ENCODE data around the gene FRAS1. TPM values are rescaled to one million over a fixed set of nuclear protein-coding genes. Genes with fewer than 3 reads are reported as not detected.
A peak's percentile ranks its signal among the peaks of the same experiment; 100 is the strongest.

The FRAS1 gene
- total and polyA plus RNA-seq, 2 donors (not counting 3 experiments of a cell fraction or from before 2014, with no cell fraction given) = 1.4 to 3.6 TPM

GRCh38 chr4:78558410-78558809, 501.3 kb downstream of the FRAS1 start:
- no peaks in the 10 kb centered on the region for H3K36me3 ChIP-seq (ENCODE audit: control insufficient read depth in 2 of 2, extremely low read depth in 1 of 2, insufficient read depth in 2 of 2, low read length in 2 of 2)
- DNase-seq (ENCODE audit: low read depth, low spot score) = peak; percentile 59
- no peak overlapping the region for H3K4me3 ChIP-seq (replicated peaks in 1 of 3; ENCODE audit: insufficient read depth in 1 of 3, low read depth in 1 of 3, low read length in 3 of 3)
- peaks cover 57% of the 10 kb centered on the region for H3K4me1 ChIP-seq (ENCODE audit: control insufficient read depth, extremely low read depth, insufficient read depth, low read length)
- no peaks in the 10 kb centered on the region for H3K9me3 ChIP-seq (replicated peaks; ENCODE audit: control insufficient read depth, insufficient read depth, low read length)
- no TSS peak for BruUV-seq (replicated peaks)
- dilution Hi-C loops (cut with MboI; ENCODE audit: extremely low pct_ligation_motif_present, low sequenced_read_pairs) = no loop called here
- no peak for FAIRE-seq
- no peak overlapping the region for H3K9ac ChIP-seq (replicated peaks; ENCODE audit: extremely low read depth, insufficient read depth, low read length)
- TF ChIP-seq MYC (IDR thresholded peaks at IDR 0.05; ENCODE audit: low read depth, low read length) (no peak), JUN (IDR thresholded peaks at IDR 0.05; ENCODE audit: borderline replicate concordance, insufficient read depth, insufficient read length, low read depth) (no peak), GATA2 (IDR thresholded peaks at IDR 0.05; ENCODE audit: insufficient read depth, insufficient read length, low read depth, low read length) (no peak), POLR2A (IDR thresholded peaks at IDR 0.05; ENCODE audit: low read depth, low read length) (no peak)
- no peak overlapping the region for H2AFZ ChIP-seq (ENCODE audit: low read depth, low read length)
- CTCF ChIA-PET = interaction anchor here (1.0 to 1.6 kb wide), 3 partner anchors 8 to 306 kb away, joined by 3 to 7 read pairs (median 3); no protein-coding TSS in a partner anchor
- H4K20me1 ChIP-seq (replicated peaks; ENCODE audit: control insufficient read depth, extremely low read depth, insufficient read depth, low read length) = no peaks in the 10 kb centered on the region
- H3K79me2 ChIP-seq (ENCODE audit: control insufficient read depth, insufficient read depth, low read length) = no peaks in the 10 kb centered on the region
- intact Hi-C loops (cut with micrococcal nuclease) = no loop called here
- peak overlapping the region; percentile 24 for H3K4me2 ChIP-seq (ENCODE audit: insufficient read depth, low read length)
- H3K27me3 ChIP-seq (ENCODE audit: control insufficient read depth in 2 of 2, insufficient read depth in 2 of 2, low read length in 2 of 2) = no peaks in the 10 kb centered on the region
- no peaks in the 10 kb centered on the region for H3K9me1 ChIP-seq (replicated peaks; ENCODE audit: control insufficient read depth, extremely low read depth, insufficient read depth, low read length)
- POLR2A ChIA-PET = interaction anchor here (0.5 kb wide), 1 partner anchor 218 kb away, joined by 4 read pairs; the partner anchor contains the start of gene BMP2K
- H3K27ac ChIP-seq (ENCODE audit: insufficient read depth, low read depth, low read length) = peak overlapping the region; percentile 39

DNA sequence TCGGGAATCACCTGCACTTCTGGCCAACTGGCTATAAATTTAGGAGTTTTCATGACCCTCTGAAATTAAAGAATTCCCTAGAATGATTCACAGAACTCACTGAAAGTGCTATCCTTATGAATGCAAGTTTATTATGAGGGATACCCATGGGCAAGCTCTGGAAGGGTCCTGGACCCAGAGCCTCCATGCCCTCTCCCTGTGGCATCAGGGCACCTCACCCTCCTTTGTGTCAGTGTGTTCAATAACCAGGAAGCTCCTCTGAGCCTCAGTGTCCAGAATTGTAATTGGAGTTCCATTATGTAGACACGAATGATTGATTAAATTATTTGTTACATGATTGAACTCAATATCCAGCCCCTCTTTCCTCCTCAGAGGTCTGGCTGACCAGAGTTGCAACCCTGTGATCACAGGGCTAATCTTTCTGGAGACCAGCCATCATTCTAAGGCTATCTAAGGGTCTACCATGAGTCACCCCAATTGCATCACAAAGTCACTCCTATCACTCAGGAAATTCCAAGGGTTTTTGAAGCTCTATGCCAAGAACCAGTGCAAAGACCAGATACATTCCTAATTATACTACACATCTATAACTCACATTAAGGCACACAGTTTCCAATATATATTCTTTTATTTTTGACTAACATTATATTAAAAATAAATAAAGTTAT, 503.3 kb downstream of the FRAS1 start:
- TSS peak; percentile 91 for BruUV-seq (replicated peaks)
- Histone ChIP-seq H2AFZ (ENCODE audit: low read depth, low read length) (no peak overlapping the region), H3K27me3 (ENCODE audit: control insufficient read depth in 2 of 2, insufficient read depth in 2 of 2, low read length in 2 of 2) (no peaks in the 10 kb centered on the region), H3K9me3 (replicated peaks; ENCODE audit: control insufficient read depth, insufficient read depth, low read length) (no peaks in the 10 kb centered on the region), H3K9me1 (replicated peaks; ENCODE audit: control insufficient read depth, extremely low read depth, insufficient read depth, low read length) (no peaks in the 10 kb centered on the region), H3K79me2 (ENCODE audit: control insufficient read depth, insufficient read depth, low read length) (no peaks in the 10 kb centered on the region), H3K9ac (replicated peaks; ENCODE audit: extremely low read depth, insufficient read depth, low read length) (no peak overlapping the region), H3K36me3 (ENCODE audit: control insufficient read depth in 2 of 2, extremely low read depth in 1 of 2, insufficient read depth in 2 of 2, low read length in 2 of 2) (no peaks in the 10 kb centered on the region), H3K4me1 (ENCODE audit: control insufficient read depth, extremely low read depth, insufficient read depth, low read length) (peaks cover 61% of the 10 kb centered on the region), H3K27ac (ENCODE audit: insufficient read depth, low read depth, low read length) (peak overlapping the region; percentile 65), H4K20me1 (replicated peaks; ENCODE audit: control insufficient read depth, extremely low read depth, insufficient read depth, low read length) (no peaks in the 10 kb centered on the region), H3K4me3 (replicated peaks in 1 of 3; ENCODE audit: insufficient read depth in 1 of 3, low read depth in 1 of 3, low read length in 3 of 3) (no peak overlapping the region), H3K4me2 (ENCODE audit: insufficient read depth, low read length) (peak overlapping the region; percentile 52)
- TF ChIP-seq, protein P1, sequence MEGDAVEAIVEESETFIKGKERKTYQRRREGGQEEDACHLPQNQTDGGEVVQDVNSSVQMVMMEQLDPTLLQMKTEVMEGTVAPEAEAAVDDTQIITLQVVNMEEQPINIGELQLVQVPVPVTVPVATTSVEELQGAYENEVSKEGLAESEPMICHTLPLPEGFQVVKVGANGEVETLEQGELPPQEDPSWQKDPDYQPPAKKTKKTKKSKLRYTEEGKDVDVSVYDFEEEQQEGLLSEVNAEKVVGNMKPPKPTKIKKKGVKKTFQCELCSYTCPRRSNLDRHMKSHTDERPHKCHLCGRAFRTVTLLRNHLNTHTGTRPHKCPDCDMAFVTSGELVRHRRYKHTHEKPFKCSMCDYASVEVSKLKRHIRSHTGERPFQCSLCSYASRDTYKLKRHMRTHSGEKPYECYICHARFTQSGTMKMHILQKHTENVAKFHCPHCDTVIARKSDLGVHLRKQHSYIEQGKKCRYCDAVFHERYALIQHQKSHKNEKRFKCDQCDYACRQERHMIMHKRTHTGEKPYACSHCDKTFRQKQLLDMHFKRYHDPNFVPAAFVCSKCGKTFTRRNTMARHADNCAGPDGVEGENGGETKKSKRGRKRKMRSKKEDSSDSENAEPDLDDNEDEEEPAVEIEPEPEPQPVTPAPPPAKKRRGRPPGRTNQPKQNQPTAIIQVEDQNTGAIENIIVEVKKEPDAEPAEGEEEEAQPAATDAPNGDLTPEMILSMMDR (IDR thresholded peaks at IDR 0.05; ENCODE audit: extremely low read depth in 1 of 2, insufficient read depth in 1 of 2, low read depth in 1 of 2, low read length in 2 of 2) = no peak
- peak; percentile 77 for TF ChIP-seq POLR2AphosphoS5 (IDR thresholded peaks at IDR 0.05; ENCODE audit: insufficient read depth, low read depth, low read length)
- peak; percentile 88 for TF ChIP-seq GATA2 (IDR thresholded peaks at IDR 0.05; ENCODE audit: insufficient read depth, insufficient read length, low read depth, low read length)
- TF ChIP-seq FOS (IDR thresholded peaks at IDR 0.05; ENCODE audit: borderline replicate concordance, insufficient read depth, low read length) = peak; percentile 96
- TF ChIP-seq MYC (IDR thresholded peaks at IDR 0.05; ENCODE audit: low read depth, low read length) = no peak
- peak; percentile 9 for TF ChIP-seq POLR2A (IDR thresholded peaks at IDR 0.05; ENCODE audit: low read depth, low read length)
- TF ChIP-seq EZH2 (IDR thresholded peaks at IDR 0.05; ENCODE audit: borderline replicate concordance, low read depth, low read length, severe bottlenecking) = no peak
- peak; percentile 98 for TF ChIP-seq JUN (IDR thresholded peaks at IDR 0.05; ENCODE audit: borderline replicate concordance, insufficient read depth, insufficient read length, low read depth)
- TF ChIP-seq, protein P2, sequence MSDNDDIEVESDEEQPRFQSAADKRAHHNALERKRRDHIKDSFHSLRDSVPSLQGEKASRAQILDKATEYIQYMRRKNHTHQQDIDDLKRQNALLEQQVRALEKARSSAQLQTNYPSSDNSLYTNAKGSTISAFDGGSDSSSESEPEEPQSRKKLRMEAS (IDR thresholded peaks at IDR 0.05; ENCODE audit: insufficient read depth, insufficient read length) = no peak
- intact Hi-C loops (cut with micrococcal nuclease) (loop anchor here (1.0 kb wide), 2 partner anchors 8 to 9 kb away; no protein-coding TSS in a partner anchor), dilution Hi-C loops (cut with MboI; ENCODE audit: extremely low pct_ligation_motif_present, low sequenced_read_pairs) (no loop called here)
- peak; percentile 88 for DNase-seq (ENCODE audit: low read depth, low spot score)
- ChIA-PET CTCF (interaction anchor here (0.8 to 1.4 kb wide), 5 partner anchors 8 to 304 kb away, joined by 3 to 9 read pairs (median 4); partner anchors contain the start of gene ANXA3), POLR2A (interaction anchor here (0.8 to 1.4 kb wide), 2 partner anchors 9 kb away, joined by 3 to 7 read pairs; partner anchors contain the start of gene ANXA3)
- FAIRE-seq = peak; percentile 88

All from endothelial cell of umbilical vein (primary cell).